Activated CD8-positive, alpha-beta memory T cell treated with anti-CD3 and anti-CD28 coated beads for 48 hours (primary cell): ENCODE data around the gene EML4.
"Not testable (repeated sequence)": the region's sequence is repeated elsewhere in the genome, so short reads cannot be mapped to it uniquely, and the experiment has no call there.

Experiments used
- DNase-seq, 3 experiments: peaks; one replicate each; pipeline ENCODE4 v3.0.0-alpha.2; 2020; ENCODE audit warnings: low read depth in 2 of 3, low spot score in 2 of 3

Gene EML4

GRCh38 chr2:42329736-42330135, 160.6 kb downstream of the EML4 start:
- DNase-seq, result no peak

DNA sequence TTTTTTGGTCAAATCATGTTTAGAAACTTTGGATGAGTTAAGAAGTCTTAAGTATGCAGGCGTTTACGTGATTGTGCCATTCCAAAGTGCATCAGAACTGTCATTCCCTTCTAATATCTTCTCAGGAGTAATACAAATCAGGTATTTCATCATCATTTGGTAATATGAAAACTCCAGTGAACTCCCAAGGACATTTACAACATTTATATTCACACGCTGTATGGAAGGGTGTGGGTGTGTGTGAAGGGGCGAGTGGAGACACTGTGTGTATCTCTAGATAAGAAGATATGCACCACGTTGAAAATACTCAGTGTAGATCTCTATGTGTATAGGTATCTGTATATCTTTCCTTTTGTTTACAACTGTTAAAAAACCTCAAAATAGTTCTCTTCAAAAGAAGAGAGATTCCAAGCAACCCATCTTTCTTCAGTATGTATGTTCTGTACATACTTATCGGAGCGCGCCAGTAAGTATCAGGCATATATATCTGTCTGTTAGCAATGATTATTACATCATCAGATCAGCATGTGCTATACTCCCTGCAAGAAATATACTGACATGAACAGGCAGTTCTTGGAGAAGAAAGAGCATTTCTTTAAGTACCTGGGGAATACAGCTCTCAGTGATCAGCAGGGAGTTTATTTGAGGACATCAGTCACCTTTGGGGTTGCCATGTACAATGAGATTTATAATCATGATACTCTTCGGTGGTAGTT, 162.6 kb downstream of the EML4 start:
- no peak for DNase-seq

DNA sequence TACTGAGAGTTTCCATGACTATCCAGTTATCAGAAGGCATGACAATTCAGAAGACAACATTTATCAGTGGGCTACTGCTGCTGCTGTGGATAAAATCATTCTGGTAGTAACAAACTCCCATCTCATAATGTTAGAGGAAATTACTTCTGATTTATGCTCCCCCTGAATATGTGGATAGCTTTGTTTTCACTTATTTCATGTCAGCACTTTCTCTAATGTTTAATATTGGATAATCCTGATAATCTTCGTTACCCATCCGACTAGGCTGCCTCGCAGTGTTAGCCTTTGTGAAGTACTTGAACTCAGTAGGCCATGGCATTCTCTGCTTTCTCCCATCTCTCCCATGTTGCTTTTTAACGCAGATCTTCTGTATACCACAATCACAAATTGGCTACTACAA, 163.4 kb downstream of the EML4 start:
- DNase-seq, result no peak

- DNase-seq, result no peak
These were observed 164.4 kb downstream of the EML4 start for GRCh38 chr2:42333579-42333978.

DNA sequence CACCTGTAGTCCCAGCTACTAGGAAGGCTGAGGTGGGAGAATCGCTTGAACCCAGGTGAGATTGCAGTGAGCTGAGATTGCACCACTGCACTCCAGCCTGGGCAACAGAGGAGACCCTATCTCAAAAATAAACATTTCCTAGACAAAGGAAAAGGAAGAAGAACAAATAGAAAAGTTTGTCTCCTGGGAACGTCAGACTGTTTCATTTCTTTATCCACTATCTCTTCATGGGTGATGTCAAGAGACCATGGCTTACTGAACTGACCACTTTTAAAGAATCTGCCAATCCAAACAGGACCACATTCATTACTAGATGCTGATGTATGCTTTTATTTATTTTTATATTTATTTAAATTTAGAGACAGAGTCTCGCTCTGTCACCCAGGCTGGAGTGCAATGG, 165.1 kb downstream of the EML4 start:
- no peak for DNase-seq

DNA sequence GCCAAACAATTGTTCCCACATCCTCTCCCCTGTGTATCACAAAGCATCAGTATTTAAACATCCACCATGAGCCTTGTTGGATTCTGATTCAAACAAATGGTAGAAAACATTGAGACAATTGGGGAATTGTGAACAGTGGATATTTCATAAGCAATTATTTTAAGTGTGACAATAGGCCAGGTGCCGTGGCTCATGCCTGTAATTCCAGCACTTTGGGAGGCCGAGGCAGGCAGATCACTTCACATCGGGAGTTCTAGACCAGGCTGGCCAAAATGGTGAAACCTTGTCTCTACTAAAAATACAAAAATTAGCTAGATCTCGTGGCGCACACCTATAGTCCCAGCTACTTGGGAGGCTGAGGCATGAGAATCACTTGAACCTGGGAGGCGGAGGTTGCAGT, 165.7 kb downstream of the EML4 start:
- DNase-seq, result not testable (repeated sequence)

GRCh38 chr2:42335514-42336104, 166.5 kb downstream of the EML4 start:
- DNase-seq, result no peak

DNA sequence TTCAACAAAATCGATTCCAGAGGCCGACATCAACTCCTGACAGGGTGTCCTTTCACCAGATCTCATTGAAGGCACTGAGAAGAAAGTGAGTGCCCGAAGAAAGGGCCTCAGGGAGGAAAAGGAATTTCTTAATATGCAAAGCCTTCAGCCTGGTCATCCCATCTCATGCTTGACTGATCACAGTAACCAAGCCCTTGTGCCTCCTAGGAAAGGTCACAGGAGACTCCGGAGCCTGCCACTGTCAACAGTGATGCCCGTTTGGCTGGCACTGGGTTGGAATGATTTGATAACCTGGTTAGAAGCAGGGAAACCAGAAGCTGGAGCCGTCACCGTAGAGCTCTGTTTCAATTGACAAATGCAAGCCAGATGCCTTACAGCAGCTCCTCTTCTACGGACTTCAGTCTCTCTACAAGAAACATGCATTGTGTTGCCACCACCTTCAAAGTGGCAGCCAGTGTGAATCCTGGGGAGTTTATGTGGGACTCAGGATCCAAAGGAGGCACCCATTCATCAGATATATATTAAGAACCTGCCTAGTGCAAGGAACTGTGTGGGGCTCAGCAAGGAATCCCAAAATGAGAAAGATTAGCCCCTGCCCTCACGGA, 167.3 kb downstream of the EML4 start:
- no peak for DNase-seq

DNA sequence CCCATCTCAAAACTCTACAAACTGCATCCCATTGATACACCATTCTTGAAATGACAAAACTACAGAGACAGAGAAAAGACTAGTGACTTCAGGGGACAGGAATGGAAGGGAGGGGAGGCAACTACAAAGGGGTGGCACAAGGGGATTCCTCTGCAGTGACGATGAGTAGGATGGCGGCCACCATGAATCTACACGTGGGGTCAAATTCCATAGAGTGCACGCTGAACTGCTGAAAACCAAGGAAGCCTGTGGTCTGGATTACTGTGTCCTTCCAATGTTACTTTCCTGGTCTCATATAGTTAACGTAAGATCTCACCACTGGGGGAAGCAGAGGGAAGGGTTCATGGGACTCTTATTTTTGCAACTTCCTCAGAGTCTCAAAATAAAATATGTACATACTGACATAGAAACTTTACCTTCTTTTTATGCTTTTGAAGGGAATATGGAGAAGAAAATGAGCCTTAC, 168.2 kb downstream of the EML4 start:
- DNase-seq, result no peak

- no peak for DNase-seq
These were observed 168.9 kb downstream of the EML4 start for GRCh38 chr2:42337846-42338566.

DNA sequence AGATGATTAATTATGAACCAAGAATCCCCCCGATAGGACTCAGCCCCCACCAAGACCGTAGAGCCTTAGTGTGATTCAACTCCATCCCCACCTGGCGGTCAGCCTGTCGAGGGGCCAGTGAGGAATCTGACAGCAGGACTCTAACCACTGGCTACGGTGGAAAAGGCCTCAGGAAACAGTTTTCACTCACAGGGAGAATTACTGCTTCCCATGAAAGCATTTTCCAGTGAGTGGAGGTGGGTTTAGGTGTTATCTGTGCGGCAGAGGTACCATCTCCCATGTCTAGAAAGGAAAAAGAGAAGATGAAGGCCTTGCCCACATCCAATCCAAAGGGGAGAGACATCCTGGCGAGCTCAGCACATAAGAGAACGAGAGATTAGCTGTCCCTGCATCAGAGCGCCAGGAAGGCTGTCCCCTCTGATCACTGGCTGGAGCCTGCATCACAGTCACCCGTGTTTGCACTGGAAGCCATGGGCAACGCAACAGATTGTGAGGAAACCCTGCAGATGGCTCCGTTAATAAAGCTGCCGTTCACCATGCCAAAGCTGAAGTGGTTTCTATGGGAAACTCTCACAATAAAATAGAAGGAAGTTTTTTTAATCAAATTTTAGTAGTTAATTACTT, 169.5 kb downstream of the EML4 start:
- no peak for DNase-seq

DNA sequence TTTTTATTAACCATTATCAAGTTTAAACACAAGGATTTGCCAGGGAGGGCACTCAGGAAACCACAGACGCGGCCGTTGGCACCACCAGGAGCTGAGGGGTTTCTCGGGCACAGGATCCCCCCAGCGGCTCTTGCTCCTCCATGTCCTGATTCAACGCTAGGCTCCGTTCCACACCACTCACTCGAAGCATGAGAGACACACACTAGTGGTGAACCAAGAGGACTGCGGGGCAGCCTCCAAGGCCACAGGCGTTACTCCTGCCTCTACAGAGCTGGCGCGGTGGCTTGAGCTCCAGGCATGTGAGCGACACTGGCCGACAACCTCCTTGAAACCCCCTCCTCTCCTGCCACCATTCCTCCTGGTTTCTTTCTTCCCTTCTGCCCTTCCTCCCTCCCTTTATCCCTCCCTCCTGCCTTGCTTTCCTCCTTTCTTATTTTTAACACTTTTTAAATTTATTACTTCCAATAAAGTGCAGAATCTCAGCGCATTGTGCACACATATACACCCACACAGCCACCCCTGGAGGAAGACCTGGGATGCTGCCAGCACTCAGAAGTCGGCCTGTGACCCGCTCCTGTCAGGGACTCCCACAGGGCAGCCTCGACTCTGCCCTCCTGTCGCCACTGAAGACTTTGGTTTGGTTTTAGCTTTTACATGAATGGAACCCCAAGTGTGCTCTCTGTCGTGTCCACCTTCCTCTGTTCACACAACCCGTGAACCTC, 170.2 kb downstream of the EML4 start:
- no peak for DNase-seq

GRCh38 chr2:42340045-42340937, 171.1 kb downstream of the EML4 start:
- no peak for DNase-seq

- no peak for DNase-seq
These were observed 171.9 kb downstream of the EML4 start for GRCh38 chr2:42340938-42341636.

DNA sequence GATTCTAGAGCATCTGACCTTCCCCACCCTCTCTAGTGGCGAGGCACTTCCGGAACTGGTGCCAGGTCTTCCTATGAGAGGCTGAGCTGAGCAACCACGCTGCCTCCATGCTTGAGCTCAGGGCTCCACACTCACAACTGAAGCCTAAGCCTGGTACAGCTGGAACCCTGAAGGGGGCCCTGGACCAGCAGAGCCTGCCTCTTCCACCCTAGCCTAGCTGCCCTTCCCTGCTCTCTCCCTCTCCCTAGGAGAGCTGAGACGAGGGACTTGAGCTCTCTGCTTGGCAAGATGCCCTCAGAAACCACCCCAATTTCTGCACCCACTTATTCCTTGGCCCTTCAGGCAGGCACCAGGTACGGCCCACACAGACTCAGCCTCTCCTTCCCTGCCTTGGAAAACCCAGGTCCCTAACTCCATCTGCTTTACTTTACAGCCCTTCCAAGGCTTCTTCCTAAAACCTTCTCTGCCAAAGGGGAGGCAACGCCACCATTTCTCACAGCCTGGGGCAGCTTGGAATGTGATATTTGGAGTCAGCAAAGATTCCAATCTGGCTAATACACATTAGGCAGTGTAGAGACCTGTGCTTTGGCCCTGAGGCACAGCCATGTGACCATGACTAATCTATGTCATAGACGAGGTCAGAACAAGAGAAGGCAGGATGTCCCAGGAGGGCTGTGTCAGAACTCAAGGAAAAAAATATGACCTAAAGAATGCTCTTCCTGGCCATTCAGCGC, 173.1 kb downstream of the EML4 start:
- no peak for DNase-seq

DNA sequence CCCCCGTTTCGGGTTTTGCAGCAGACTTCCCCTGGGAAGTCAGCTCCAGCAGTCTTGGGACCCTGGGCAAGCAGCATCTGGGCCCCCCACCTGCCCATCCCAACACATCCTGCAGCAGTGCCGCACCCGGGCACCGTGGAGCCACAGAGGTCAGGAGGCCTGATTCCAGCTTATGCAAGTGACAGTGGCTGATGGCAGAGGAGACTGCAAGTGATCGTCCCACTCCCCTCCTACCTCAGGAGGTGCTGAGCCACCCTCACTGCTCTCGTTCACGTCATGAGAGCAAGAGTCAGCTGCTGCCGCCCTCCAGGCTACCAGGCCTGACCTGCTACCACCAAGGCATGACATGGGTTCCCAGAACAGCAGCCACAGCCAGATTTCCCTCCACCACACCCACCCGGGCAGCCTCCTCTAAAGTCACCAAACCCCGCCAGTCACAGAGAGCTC, 173.7 kb downstream of the EML4 start:
- no peak for DNase-seq

DNA sequence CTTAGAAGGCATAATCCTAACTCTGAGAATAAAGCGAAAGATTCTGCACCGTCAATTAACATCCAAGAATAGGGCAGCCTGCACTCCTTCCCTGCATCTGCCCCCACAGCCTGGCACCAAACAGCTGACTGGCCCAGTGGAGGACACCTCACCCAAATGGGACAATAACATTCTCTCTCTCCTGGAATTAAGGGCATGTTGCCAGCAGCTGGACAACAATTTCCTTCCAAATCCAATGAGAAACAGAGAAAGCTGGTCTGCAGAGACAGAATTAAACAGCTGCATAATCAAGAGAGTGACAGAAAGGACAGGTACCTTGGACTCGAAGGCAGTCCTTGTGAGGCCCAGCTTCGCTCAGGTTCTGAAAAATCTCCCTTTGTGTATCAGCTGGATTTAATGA, 176.8 kb downstream of the EML4 start:
- DNase-seq, result no peak

DNA sequence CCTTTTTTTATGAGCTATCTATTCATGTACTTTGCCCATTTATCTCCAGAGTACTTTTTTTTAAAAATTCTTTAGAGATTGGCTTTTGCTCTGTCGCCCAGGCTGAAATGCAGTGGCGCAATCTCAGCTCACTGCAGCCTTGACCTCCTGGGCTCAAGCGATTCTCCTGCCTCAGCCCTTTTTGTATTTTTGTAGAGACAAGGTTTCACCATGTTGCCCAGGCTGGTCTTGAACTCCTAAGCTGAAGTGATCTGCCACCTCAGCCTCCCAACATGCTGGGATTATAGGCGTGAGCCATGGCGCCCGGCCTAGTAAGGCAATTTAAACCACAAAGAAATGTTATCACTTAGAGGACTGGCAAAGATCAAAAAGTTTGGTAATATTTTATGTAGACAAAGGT, 177.7 kb downstream of the EML4 start:
- DNase-seq, result not testable (repeated sequence)
